Measurements from ENCODE around the gene SLC22A7.

Gene SLC22A7

DNA sequence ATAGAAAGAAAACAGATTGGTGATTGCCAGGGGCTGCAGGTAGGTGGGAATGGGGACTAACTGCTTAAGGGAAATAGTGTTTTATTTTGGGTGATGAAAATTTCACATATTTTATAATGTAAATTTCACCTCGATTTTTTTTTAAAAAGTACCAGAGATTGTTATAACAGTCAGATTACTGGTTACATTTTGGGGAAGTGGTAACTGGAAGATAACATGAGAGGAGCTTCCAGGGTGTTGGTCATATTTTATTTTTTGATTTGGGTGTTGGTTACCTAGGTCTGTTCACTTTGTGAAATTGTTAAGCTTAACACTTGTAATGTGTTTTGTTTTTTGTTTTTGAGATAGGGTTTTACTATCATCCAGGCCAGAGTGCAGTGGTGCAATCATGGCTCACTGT lies 27.8 kb downstream of the SLC22A7 start:
- no peak overlapping the region for H4K12ac ChIP-seq (ENCODE audit: low read depth, low read length)
- no peak for DNase-seq
- no peak overlapping the region for H2AFZ ChIP-seq (ENCODE audit: insufficient read depth, low read length, poor library complexity)
- H3K4me2 ChIP-seq (ENCODE audit: low read length): no peak overlapping the region
- no peak overlapping the region for H3K4me3 ChIP-seq (ENCODE audit: low read depth, low read length)
- H3K18ac ChIP-seq (ENCODE audit: low read length): no peak overlapping the region
- H3K79me1 ChIP-seq (ENCODE audit: low read length): peaks cover 2% of the 10 kb centered on the region
- H2BK120ac ChIP-seq (ENCODE audit: insufficient read depth, low read length, poor library complexity): no peak overlapping the region
- H2AK5ac ChIP-seq (ENCODE audit: low read length): no peak overlapping the region
- no peak overlapping the region for H3K23ac ChIP-seq (ENCODE audit: low read length)
- no peak overlapping the region for H2BK12ac ChIP-seq (ENCODE audit: low read length)
- no peak overlapping the region for H3K9ac ChIP-seq (ENCODE audit: low read length)
- no peaks in the 10 kb centered on the region for H3K27me3 ChIP-seq (ENCODE audit: insufficient read depth, low read length)
- H3K27ac ChIP-seq (ENCODE audit: low read depth, low read length): no peak overlapping the region
- no peak overlapping the region for H2BK5ac ChIP-seq (ENCODE audit: low read depth, low read length, poor library complexity)
- no peak overlapping the region for H3K14ac ChIP-seq (ENCODE audit: low read length)
- H3K4ac ChIP-seq (ENCODE audit: low read depth, low read length): no peak overlapping the region
- H3K36me3 ChIP-seq (ENCODE audit: control insufficient read depth in 1 of 2, insufficient read depth in 2 of 2, low read length in 2 of 2): peaks cover 0 to 1% of the 10 kb centered on the region in 2 experiments
- H4K91ac ChIP-seq (ENCODE audit: low read depth, low read length): no peak overlapping the region
- H3K4me1 ChIP-seq (ENCODE audit: control insufficient read depth in 1 of 2, insufficient read depth in 2 of 2, low read length in 2 of 2): peaks cover 4 to 5% of the 10 kb centered on the region in 2 experiments
- no peaks in the 10 kb centered on the region for H3K79me2 ChIP-seq (ENCODE audit: control insufficient read depth, insufficient read depth, low read length, poor library complexity)
- no peak overlapping the region for H4K8ac ChIP-seq (ENCODE audit: low read depth, low read length)
- H3K9me3 ChIP-seq (ENCODE audit: insufficient read depth, low read depth, low read length): no peaks in the 10 kb centered on the region
- whole genome bisulfite sequencing (ENCODE audit: extremely low coverage, insufficient coverage, insufficient read length): no CpG with 5 or more reads among the region's 1 CpG

DNA sequence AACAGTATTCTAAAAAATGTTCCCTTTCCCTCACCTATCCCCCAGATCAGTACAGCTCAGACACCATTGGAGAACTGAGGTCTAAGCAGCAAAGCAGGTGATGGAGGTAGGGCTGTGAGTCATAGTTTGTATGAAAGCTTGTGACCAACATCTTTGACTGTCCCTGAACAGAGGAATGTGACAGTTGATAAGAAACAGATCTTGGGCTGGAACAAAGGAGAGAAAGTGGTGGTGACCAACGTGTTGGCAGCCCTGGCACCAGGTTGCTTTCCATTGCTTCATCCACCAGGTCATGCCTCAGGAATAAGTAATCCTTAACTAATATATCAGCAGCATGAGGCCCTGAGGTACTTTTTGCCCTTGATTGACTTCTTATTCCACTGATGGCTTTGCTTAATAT lies 30.5 kb downstream of the SLC22A7 start:
- Histone ChIP-seq H3K9me3 (ENCODE audit: insufficient read depth, low read depth, low read length) (no peaks in the 10 kb centered on the region), H2BK120ac (ENCODE audit: insufficient read depth, low read length, poor library complexity) (no peak overlapping the region), H3K79me2 (ENCODE audit: control insufficient read depth, insufficient read depth, low read length, poor library complexity) (no peaks in the 10 kb centered on the region), H3K9ac (ENCODE audit: low read length) (no peak overlapping the region), H3K23ac (ENCODE audit: low read length) (no peak overlapping the region), H3K4ac (ENCODE audit: low read depth, low read length) (no peak overlapping the region), H4K8ac (ENCODE audit: low read depth, low read length) (no peak overlapping the region), H2BK5ac (ENCODE audit: low read depth, low read length, poor library complexity) (no peak overlapping the region), H2AFZ (ENCODE audit: insufficient read depth, low read length, poor library complexity) (no peak overlapping the region), H4K91ac (ENCODE audit: low read depth, low read length) (no peak overlapping the region), H3K4me2 (ENCODE audit: low read length) (no peak overlapping the region), H3K79me1 (ENCODE audit: low read length) (peaks cover 2% of the 10 kb centered on the region), H3K14ac (ENCODE audit: low read length) (no peak overlapping the region), H3K4me1 (ENCODE audit: control insufficient read depth in 1 of 2, insufficient read depth in 2 of 2, low read length in 2 of 2) (peaks cover 4 to 8% of the 10 kb centered on the region in 2 experiments), H3K36me3 (ENCODE audit: control insufficient read depth in 1 of 2, insufficient read depth in 2 of 2, low read length in 2 of 2) (peaks cover 0 to 1% of the 10 kb centered on the region in 2 experiments), H2BK12ac (ENCODE audit: low read length) (no peak overlapping the region), H3K27me3 (ENCODE audit: insufficient read depth, low read length) (no peaks in the 10 kb centered on the region), H4K12ac (ENCODE audit: low read depth, low read length) (no peak overlapping the region), H3K4me3 (ENCODE audit: low read depth, low read length) (no peak overlapping the region), H3K27ac (ENCODE audit: low read depth, low read length) (no peak overlapping the region), H3K18ac (ENCODE audit: low read length) (no peak overlapping the region), H2AK5ac (ENCODE audit: low read length) (no peak overlapping the region)
- no CpG with 5 or more reads among the region's 1 CpG for WGBS (ENCODE audit: extremely low coverage, insufficient coverage, insufficient read length)
- DNase-seq: peak; percentile 3 to 43

DNA sequence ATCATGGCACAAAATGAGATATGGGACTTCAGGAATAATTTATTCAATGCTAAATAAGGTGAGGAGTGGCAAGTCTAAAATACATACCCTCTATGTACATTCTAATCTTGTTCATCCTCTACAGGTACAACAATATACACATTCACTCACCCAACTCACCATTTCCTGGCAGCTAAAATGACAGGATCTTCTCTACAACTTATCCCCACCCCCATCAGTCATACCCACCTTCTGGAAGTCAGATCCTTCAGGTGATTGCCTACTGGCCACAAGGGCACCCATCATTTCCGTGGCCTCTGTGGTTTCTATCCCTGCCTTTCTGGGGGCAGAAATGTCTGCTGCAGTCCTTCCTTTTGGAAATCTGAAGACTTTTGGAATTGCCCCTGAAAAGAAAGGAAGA lies 33.4 kb downstream of the SLC22A7 start:
- H4K12ac ChIP-seq (ENCODE audit: low read depth, low read length): no peak overlapping the region
- DNase-seq: no peak
- H3K27ac ChIP-seq (ENCODE audit: low read depth, low read length): no peak overlapping the region
- H3K79me1 ChIP-seq (ENCODE audit: low read length): peaks cover 2% of the 10 kb centered on the region
- no peak overlapping the region for H4K91ac ChIP-seq (ENCODE audit: low read depth, low read length)
- H2BK120ac ChIP-seq (ENCODE audit: insufficient read depth, low read length, poor library complexity): no peak overlapping the region
- H3K9me3 ChIP-seq (ENCODE audit: insufficient read depth, low read depth, low read length): no peaks in the 10 kb centered on the region
- H3K9ac ChIP-seq (ENCODE audit: low read length): no peak overlapping the region
- H3K4me2 ChIP-seq (ENCODE audit: low read length): no peak overlapping the region
- H3K18ac ChIP-seq (ENCODE audit: low read length): no peak overlapping the region
- no peak overlapping the region for H3K4ac ChIP-seq (ENCODE audit: low read depth, low read length)
- H3K4me3 ChIP-seq (ENCODE audit: low read depth, low read length): no peak overlapping the region
- H2AFZ ChIP-seq (ENCODE audit: insufficient read depth, low read length, poor library complexity): no peak overlapping the region
- no CpG with 5 or more reads among the region's 1 CpG for WGBS (ENCODE audit: extremely low coverage, insufficient coverage, insufficient read length)
- H3K4me1 ChIP-seq (ENCODE audit: control insufficient read depth in 1 of 2, insufficient read depth in 2 of 2, low read length in 2 of 2): peaks cover 4 to 8% of the 10 kb centered on the region in 2 experiments
- peaks cover 0 to 1% of the 10 kb centered on the region in 2 experiments for H3K36me3 ChIP-seq (ENCODE audit: control insufficient read depth in 1 of 2, insufficient read depth in 2 of 2, low read length in 2 of 2)
- H3K14ac ChIP-seq (ENCODE audit: low read length): no peak overlapping the region
- peak overlapping the region; percentile 19 for H4K8ac ChIP-seq (ENCODE audit: low read depth, low read length)
- H2AK5ac ChIP-seq (ENCODE audit: low read length): no peak overlapping the region
- H3K27me3 ChIP-seq (ENCODE audit: insufficient read depth, low read length): no peaks in the 10 kb centered on the region
- no peak overlapping the region for H2BK12ac ChIP-seq (ENCODE audit: low read length)
- no peaks in the 10 kb centered on the region for H3K79me2 ChIP-seq (ENCODE audit: control insufficient read depth, insufficient read depth, low read length, poor library complexity)
- H3K23ac ChIP-seq (ENCODE audit: low read length): no peak overlapping the region
- H2BK5ac ChIP-seq (ENCODE audit: low read depth, low read length, poor library complexity): no peak overlapping the region

DNA sequence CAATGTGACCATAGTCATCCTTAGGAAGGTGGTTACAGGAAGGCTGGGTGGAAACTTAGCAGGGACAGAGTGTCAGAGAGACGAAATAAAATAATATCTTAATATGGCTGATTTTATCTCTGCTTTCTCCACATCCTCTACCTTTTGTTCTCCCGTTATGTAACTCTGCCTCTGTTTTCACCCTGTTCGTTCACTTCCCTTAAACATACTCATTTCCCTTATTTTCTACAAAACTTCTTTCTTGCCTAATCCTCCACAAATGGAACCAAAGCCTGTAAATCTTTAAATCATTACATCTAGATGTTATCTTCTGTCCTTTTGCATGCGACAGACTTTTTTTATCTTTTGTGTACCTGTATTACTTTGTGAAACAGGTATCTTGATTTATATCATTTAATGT lies 33.8 kb downstream of the SLC22A7 start:
- Histone ChIP-seq H3K23ac (ENCODE audit: low read length) (no peak overlapping the region), H2BK5ac (ENCODE audit: low read depth, low read length, poor library complexity) (no peak overlapping the region)
- 100% methylated on average over 1 of the region's 4 CpGs for WGBS (ENCODE audit: extremely low coverage, insufficient coverage, insufficient read length)

More for the DNA sequence above, 33.8 kb downstream of the SLC22A7 start:
- Histone ChIP-seq H2BK12ac (ENCODE audit: low read length) (no peak overlapping the region), H3K9ac (ENCODE audit: low read length) (no peak overlapping the region), H4K8ac (ENCODE audit: low read depth, low read length) (no peak overlapping the region), H3K4me1 (ENCODE audit: control insufficient read depth in 1 of 2, insufficient read depth in 2 of 2, low read length in 2 of 2) (peaks cover 4 to 8% of the 10 kb centered on the region in 2 experiments), H4K12ac (ENCODE audit: low read depth, low read length) (no peak overlapping the region), H3K9me3 (ENCODE audit: insufficient read depth, low read depth, low read length) (no peaks in the 10 kb centered on the region), H3K4me2 (ENCODE audit: low read length) (no peak overlapping the region), H4K91ac (ENCODE audit: low read depth, low read length) (no peak overlapping the region), H2AK5ac (ENCODE audit: low read length) (no peak overlapping the region), H3K4me3 (ENCODE audit: low read depth, low read length) (no peak overlapping the region), H3K79me1 (ENCODE audit: low read length) (peaks cover 2% of the 10 kb centered on the region), H3K14ac (ENCODE audit: low read length) (no peak overlapping the region), H2BK120ac (ENCODE audit: insufficient read depth, low read length, poor library complexity) (no peak overlapping the region), H3K79me2 (ENCODE audit: control insufficient read depth, insufficient read depth, low read length, poor library complexity) (no peaks in the 10 kb centered on the region), H2AFZ (ENCODE audit: insufficient read depth, low read length, poor library complexity) (no peak overlapping the region), H3K18ac (ENCODE audit: low read length) (no peak overlapping the region), H3K36me3 (ENCODE audit: control insufficient read depth in 1 of 2, insufficient read depth in 2 of 2, low read length in 2 of 2) (no peaks in the 10 kb centered on the region), H3K27me3 (ENCODE audit: insufficient read depth, low read length) (no peaks in the 10 kb centered on the region), H3K27ac (ENCODE audit: low read depth, low read length) (no peak overlapping the region), H3K4ac (ENCODE audit: low read depth, low read length) (no peak overlapping the region)
- DNase-seq: no peak

Measured in trophoblast cell (in vitro differentiated cells and primary cell).